DND-41 (cell line): ENCODE results near the gene HADHB.
A peak's percentile ranks its signal among the peaks of the same experiment; 100 is the strongest.

Source experiments
- ATAC-seq: fragments of 200-7000 bp; cut with Tn5 transposase; 3 replicates; pipeline ENCODE4 v1.9.1; 2021; ENCODE audit warnings: low read depth; ENCODE audit not compliant: insufficient read depth
- DNase-seq: peaks from one replicate; pipeline ENCODE4 v3.0.0-alpha.2; 2020
- H2AFZ ChIP-seq: 2 replicates; pipeline ENCODE4 v1.6.0; 2012; ENCODE audit warnings: low read depth, low read length
- H3K27ac ChIP-seq: 2 replicates; pipeline ENCODE4 v1.5.1; 2012; ENCODE audit warnings: low read length, inconsistent platforms
- H3K27me3 ChIP-seq: fragments of 200-600 bp; sonication (generic); 2 replicates; pipeline ENCODE4 v1.6.0; 2012; ENCODE audit warnings: low read length, mild to moderate bottlenecking, inconsistent platforms; ENCODE audit not compliant: insufficient read depth, poor library complexity
- H3K36me3 ChIP-seq: 2 replicates; pipeline ENCODE4 v1.5.1; 2012; ENCODE audit warnings: low read length, inconsistent platforms; ENCODE audit not compliant: insufficient read depth
- H3K4me1 ChIP-seq: 2 replicates; pipeline ENCODE4 v1.5.1; 2012; ENCODE audit warnings: mild to moderate bottlenecking, low read length; ENCODE audit not compliant: insufficient read depth
- H3K4me2 ChIP-seq: 2 replicates; pipeline ENCODE4 v1.6.0; 2012; ENCODE audit warnings: mild to moderate bottlenecking, moderate library complexity, low read length, inconsistent platforms; ENCODE audit not compliant: insufficient read depth
- H3K4me3 ChIP-seq, 2 experiments: fragments of 200-600 bp in 1 of 2; shearing (Covaris generic) in 1 of 2; 2 replicates each; pipeline ENCODE4 v1.5.1; 2012 to 2016; ENCODE audit warnings: inconsistent platforms in 2 of 2, low read length in 2 of 2, mild to moderate bottlenecking in 2 of 2, low read depth in 1 of 2, moderate library complexity in 1 of 2
- H3K79me2 ChIP-seq: 2 replicates; pipeline ENCODE4 v1.6.0; 2012; ENCODE audit warnings: low read length, inconsistent platforms; ENCODE audit not compliant: insufficient read depth
- H3K9ac ChIP-seq: 2 replicates; pipeline ENCODE4 v1.6.0; 2012; ENCODE audit warnings: low read depth, mild to moderate bottlenecking, inconsistent platforms, low read length, moderate library complexity
- H3K9me3 ChIP-seq: 2 replicates; pipeline ENCODE4 v1.5.1; 2012; ENCODE audit warnings: low read length, moderate library complexity, mild to moderate bottlenecking, inconsistent platforms; ENCODE audit not compliant: insufficient read depth, severe bottlenecking
- H4K20me1 ChIP-seq: 2 replicates; pipeline ENCODE4 v1.6.0; 2012; ENCODE audit warnings: low read length; ENCODE audit not compliant: insufficient read depth
- EZH2 ChIP-seq: IDR thresholded peaks from 3 replicates; pipeline ENCODE4 v1.6.1; 2012; ENCODE audit warnings: borderline replicate concordance, low read depth, mild to moderate bottlenecking, moderate library complexity, low read length, inconsistent platforms; ENCODE audit not compliant: severe bottlenecking
- TF ChIP-seq, protein P1 (sequence below): IDR thresholded peaks from 2 replicates; pipeline ENCODE4 v1.5.1; 2012; ENCODE audit warnings: borderline replicate concordance, low read length, moderate library complexity, mild to moderate bottlenecking; ENCODE audit not compliant: poor library complexity, severe bottlenecking; ENCODE audit errors: extremely low read depth

The HADHB gene

GRCh38 chr2:26245231-26245732, 543 bp downstream of the HADHB start:
- H3K27ac ChIP-seq = peak overlapping the region; percentile 97
- DNase-seq = no peak
- ATAC-seq = peak; percentile 52
- no peaks in the 10 kb centered on the region for H3K27me3 ChIP-seq
- H3K9ac ChIP-seq = peak overlapping the region; percentile 79
- no peaks in the 10 kb centered on the region for H3K9me3 ChIP-seq
- H3K4me2 ChIP-seq = peak overlapping the region; percentile 95
- H3K4me3 ChIP-seq = peak overlapping the region; percentile 58 to 69
- peaks cover 6% of the 10 kb centered on the region; the same call in 1 of the 2 replicates for H4K20me1 ChIP-seq
- H3K4me1 ChIP-seq = peaks cover 34% of the 10 kb centered on the region
- TF ChIP-seq, protein P1, sequence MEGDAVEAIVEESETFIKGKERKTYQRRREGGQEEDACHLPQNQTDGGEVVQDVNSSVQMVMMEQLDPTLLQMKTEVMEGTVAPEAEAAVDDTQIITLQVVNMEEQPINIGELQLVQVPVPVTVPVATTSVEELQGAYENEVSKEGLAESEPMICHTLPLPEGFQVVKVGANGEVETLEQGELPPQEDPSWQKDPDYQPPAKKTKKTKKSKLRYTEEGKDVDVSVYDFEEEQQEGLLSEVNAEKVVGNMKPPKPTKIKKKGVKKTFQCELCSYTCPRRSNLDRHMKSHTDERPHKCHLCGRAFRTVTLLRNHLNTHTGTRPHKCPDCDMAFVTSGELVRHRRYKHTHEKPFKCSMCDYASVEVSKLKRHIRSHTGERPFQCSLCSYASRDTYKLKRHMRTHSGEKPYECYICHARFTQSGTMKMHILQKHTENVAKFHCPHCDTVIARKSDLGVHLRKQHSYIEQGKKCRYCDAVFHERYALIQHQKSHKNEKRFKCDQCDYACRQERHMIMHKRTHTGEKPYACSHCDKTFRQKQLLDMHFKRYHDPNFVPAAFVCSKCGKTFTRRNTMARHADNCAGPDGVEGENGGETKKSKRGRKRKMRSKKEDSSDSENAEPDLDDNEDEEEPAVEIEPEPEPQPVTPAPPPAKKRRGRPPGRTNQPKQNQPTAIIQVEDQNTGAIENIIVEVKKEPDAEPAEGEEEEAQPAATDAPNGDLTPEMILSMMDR = no peak
- TF ChIP-seq EZH2 = no peak
- H3K36me3 ChIP-seq = peaks cover 1% of the 10 kb centered on the region; the same call in 1 of the 2 replicates
- H3K79me2 ChIP-seq = peaks cover 100% of the 10 kb centered on the region
- H2AFZ ChIP-seq = peak overlapping the region; percentile 77

- peak overlapping the region; percentile 58 to 69; a peak in 3 of 4 replicates for H3K4me3 ChIP-seq
- ATAC-seq = no peak
- H3K9me3 ChIP-seq = no peaks in the 10 kb centered on the region
- no peak for TF ChIP-seq EZH2
- TF ChIP-seq, protein P1 = no peak
- peaks cover 34% of the 10 kb centered on the region for H3K4me1 ChIP-seq
- H4K20me1 ChIP-seq = peaks cover 6% of the 10 kb centered on the region; the same call in 1 of the 2 replicates
- peak overlapping the region; percentile 95 for H3K4me2 ChIP-seq
- H3K9ac ChIP-seq = peak overlapping the region; percentile 79
- peaks cover 100% of the 10 kb centered on the region for H3K79me2 ChIP-seq
- DNase-seq = no peak
- no peaks in the 10 kb centered on the region for H3K36me3 ChIP-seq
- H3K27ac ChIP-seq = peak overlapping the region; percentile 97
- peak overlapping the region; percentile 77 for H2AFZ ChIP-seq
- no peaks in the 10 kb centered on the region for H3K27me3 ChIP-seq
Measured at GRCh38 chr2:26245810-26246209, 1.1 kb downstream of the HADHB start.

- Histone ChIP-seq H3K79me2 (peaks cover 100% of the 10 kb centered on the region), H3K4me1 (peaks cover 30% of the 10 kb centered on the region), H4K20me1 (peaks cover 10% of the 10 kb centered on the region; the same call in 1 of the 2 replicates), H3K27ac (0 out of 2 replicates have a peak overlapping the region, but pooled peaks have one; percentile 14), H3K9ac (peak overlapping the region; percentile 79; the same call in 1 of the 2 replicates), H3K9me3 (no peaks in the 10 kb centered on the region), H3K4me3 (0 out of 4 replicates have a peak overlapping the region, but pooled peaks of 1 of the 2 experiments have one; percentile 21), H3K27me3 (no peaks in the 10 kb centered on the region), H2AFZ (no peak overlapping the region), H3K36me3 (no peaks in the 10 kb centered on the region), H3K4me2 (peak overlapping the region; percentile 95)
- TF ChIP-seq, protein P1 = no peak
- TF ChIP-seq EZH2 = no peak
- ATAC-seq (no peak), DNase-seq (peak; percentile 26)
Measured at GRCh38 chr2:26246818-26247217, 2.1 kb downstream of the HADHB start.
